Thyroid gland (tissue), 4 donors: ENCODE measurements around the gene LRP2BP. TPM values are rescaled to one million over a fixed set of nuclear protein-coding genes. Genes with fewer than 3 reads are reported as not detected.
"Not testable (repeated sequence)": the region's sequence is repeated elsewhere in the genome, so short reads cannot be mapped to it uniquely, and the experiment has no call there.

Experiments used
- DNase-seq, 2 donors: peaks; one replicate each; pipeline ENCODE4 v3.0.0-alpha.2; 2019
- H3K27ac ChIP-seq, 3 donors: fragments of 200-600 bp; sonication (generic); 1 replicate in 2 of 3; 2 replicates in 1 of 3; pipeline ENCODE4 v1.5.1; 2016 to 2019; ENCODE audit warnings: mild to moderate bottlenecking in 1 of 3, moderate library complexity in 1 of 3
- H3K27me3 ChIP-seq: fragments of 200-600 bp; sonication (generic); one replicate; pipeline ENCODE4 v1.5.1; 2019
- H3K36me3 ChIP-seq, 2 donors: fragments of 200-600 bp; sonication (generic); one replicate each; pipeline ENCODE4 v1.5.1; 2016 to 2019
- H3K4me1 ChIP-seq, 2 donors: fragments of 200-600 bp; sonication (generic); one replicate each; pipeline ENCODE4 v1.5.1; 2017 to 2019
- H3K4me3 ChIP-seq, 3 donors: fragments of 200-600 bp; sonication (generic); replicated peaks in 1 of 3; 1 replicate in 2 of 3; 2 replicates in 1 of 3; pipeline ENCODE4 v1.5.1; 2016; ENCODE audit warnings: mild to moderate bottlenecking in 1 of 3
- H3K9me3 ChIP-seq: fragments of 200-600 bp; sonication (generic); one replicate; pipeline ENCODE4 v1.5.1; 2017
- POLR2A ChIP-seq, 2 donors: fragments of 450-650 bp; IDR thresholded peaks; one replicate each; pipeline ENCODE4 v1.6.1; 2017; ENCODE audit warnings: antibody characterized with exemption in 2 of 2, mild to moderate bottlenecking in 2 of 2, moderate library complexity in 1 of 2
- WGBS, 2 donors: methylation state at CpG; one replicate each; pipeline ENCODE4 v1.1.5; 2017; 5-methylcytosine and 5-hydroxymethylcytosine counted together
- intact Hi-C: fragments of 100-400 bp; cut with DNase I; formaldehyde crosslinking; loops from one replicate; pipeline ENCODE4 v1.15.1; 2023
- total RNA-seq, 4 donors: library from RNA; depleted of rRNA; stranded (reverse); fragments of >200 nt; gene quantifications; one replicate each; pipeline ENCODE4 v1.2.3, GENCODE V29; 2016
- TF ChIP-seq, protein P1 (sequence below), 6 experiments: fragments of 200-600 bp in 3 of 6; fragments of 450-650 bp in 3 of 6; sonication (generic) in 3 of 6; IDR thresholded peaks; one replicate each; pipeline ENCODE4 v1.5.1; 2016 to 2019; ENCODE audit warnings: antibody characterized with exemption in 6 of 6, mild to moderate bottlenecking in 2 of 6, inconsistent platforms in 1 of 6, moderate library complexity in 1 of 6

LRP2BP gene
- total RNA-seq, 4 donors from 2014 or later: 1.4 to 3.1 (median 2.3) TPM

DNA sequence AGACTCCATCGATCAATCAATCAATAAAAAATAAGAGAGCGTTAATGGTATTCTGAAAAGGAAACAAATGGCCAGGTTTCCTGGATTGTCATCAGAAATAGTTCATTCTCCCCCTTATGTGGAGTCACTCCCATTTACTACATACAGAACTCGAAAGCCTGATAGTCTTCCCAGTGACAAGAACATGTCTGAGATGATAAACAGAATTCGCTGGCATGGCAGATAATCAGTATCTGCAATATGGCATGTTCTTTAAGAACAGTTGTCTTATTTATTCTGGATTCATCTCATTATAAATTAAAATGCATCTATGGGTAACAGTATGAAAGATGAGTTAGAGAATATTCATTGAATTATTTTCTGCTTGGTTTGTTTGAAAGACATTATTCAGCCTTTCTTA, 61.4 kb downstream of the LRP2BP start:
- 95 to 99% methylated on average over 4 of the region's 4 CpGs for WGBS, 2 donors
- no peak for TF ChIP-seq POLR2A (IDR thresholded peaks at IDR 0.05)
- TF ChIP-seq, protein P1, sequence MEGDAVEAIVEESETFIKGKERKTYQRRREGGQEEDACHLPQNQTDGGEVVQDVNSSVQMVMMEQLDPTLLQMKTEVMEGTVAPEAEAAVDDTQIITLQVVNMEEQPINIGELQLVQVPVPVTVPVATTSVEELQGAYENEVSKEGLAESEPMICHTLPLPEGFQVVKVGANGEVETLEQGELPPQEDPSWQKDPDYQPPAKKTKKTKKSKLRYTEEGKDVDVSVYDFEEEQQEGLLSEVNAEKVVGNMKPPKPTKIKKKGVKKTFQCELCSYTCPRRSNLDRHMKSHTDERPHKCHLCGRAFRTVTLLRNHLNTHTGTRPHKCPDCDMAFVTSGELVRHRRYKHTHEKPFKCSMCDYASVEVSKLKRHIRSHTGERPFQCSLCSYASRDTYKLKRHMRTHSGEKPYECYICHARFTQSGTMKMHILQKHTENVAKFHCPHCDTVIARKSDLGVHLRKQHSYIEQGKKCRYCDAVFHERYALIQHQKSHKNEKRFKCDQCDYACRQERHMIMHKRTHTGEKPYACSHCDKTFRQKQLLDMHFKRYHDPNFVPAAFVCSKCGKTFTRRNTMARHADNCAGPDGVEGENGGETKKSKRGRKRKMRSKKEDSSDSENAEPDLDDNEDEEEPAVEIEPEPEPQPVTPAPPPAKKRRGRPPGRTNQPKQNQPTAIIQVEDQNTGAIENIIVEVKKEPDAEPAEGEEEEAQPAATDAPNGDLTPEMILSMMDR (IDR thresholded peaks at IDR 0.05): no peak
- H3K27ac ChIP-seq: no peak overlapping the region

DNA sequence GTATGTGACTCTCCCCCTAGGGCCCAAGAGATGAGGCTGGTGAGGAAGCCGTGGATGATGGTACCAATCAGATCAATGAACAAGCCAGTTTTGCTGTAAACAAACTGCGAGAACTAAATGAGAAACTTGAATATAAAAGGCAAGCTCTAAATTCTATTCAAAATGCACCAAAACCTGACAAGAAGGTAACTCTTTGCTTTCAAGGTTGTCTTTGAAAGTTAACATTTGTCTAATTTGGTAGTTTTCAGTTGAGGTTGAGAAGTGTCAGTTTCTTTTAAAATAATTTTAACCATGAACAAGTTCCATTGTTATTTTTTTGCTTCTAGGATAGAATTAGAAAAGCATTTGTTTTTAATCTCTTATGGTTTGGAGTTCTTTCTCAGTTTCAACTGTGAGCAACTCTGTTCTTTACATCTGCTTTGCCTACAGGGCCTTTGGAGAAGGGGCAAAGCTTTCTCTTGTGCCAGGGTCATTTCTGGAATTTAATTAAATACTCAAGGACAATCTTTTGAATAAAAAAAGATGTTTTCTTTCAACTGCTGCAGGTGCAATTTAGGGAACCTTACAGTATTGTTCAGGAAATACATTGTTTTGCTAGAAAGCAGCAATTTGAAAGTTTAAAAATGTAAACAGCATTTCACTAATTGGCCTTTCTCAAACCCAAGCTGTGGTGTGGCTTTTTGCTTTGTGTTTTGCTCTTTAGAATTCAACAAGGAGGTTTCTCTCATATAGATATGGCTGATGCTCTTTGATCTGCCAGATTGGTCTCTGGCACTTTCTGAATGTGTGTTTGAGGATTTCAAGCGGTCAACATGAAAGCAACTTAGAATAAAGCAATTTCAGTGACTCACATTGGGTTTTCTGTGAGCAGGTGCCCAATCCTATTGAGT, 62.9 kb downstream of the LRP2BP start:
- 97 to 98% methylated on average over 3 of the region's 3 CpGs for WGBS, 2 donors
- TF ChIP-seq POLR2A (IDR thresholded peaks at IDR 0.05): no peak
- TF ChIP-seq, protein P1 (IDR thresholded peaks at IDR 0.05): no peak
- H3K27me3 ChIP-seq: no peaks in the 10 kb centered on the region
- no peak overlapping the region for H3K27ac ChIP-seq
- H3K4me3 ChIP-seq: no peak overlapping the region
- no peak for DNase-seq
- intact Hi-C loops: no loop called here
- no peaks in the 10 kb centered on the region for H3K36me3 ChIP-seq
- H3K4me1 ChIP-seq: no peaks in the 10 kb centered on the region
- no peaks in the 10 kb centered on the region for H3K9me3 ChIP-seq

More for the DNA sequence above, 61.4 kb downstream of the LRP2BP start:
- Histone ChIP-seq H3K4me1 (no peaks in the 10 kb centered on the region), H3K36me3 (no peaks in the 10 kb centered on the region), H3K4me3 (no peak overlapping the region), H3K27me3 (no peaks in the 10 kb centered on the region), H3K9me3 (no peaks in the 10 kb centered on the region)
- DNase-seq: no peak
- intact Hi-C loops: no loop called here

DNA sequence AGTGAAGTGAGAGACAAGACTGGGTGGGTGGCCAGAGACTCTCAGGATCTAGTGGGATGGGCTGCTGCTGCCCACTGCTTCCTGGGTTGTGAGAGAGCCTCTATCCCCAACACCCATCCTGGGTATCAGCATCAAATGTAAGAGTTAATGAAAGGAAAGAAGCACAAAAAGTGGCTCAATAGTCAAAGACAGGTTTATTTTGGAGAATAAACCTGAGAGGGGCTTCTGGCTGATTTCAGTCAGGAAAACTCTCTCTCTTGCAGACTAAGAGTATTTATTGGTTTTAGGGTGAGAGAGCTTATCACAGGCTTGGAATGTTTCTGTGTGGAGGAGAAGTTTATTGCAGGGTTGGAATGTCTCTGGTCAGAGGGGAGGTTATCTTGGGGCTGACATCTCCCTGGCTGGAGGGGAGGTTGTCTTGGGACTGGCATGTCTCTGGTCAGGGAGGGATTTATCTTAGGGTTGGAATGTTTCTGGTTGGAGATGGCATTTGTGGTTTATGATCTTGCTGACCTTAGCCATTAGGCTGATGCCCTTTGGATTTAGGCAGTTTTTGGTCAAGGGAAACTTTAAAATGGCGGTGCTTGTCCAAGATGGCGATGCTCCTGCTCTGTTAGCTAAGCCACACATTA, 65.7 kb downstream of the LRP2BP start:
- intact Hi-C loops, H3K27me3 ChIP-seq, H3K36me3 ChIP-seq, H3K27ac ChIP-seq, H3K9me3 ChIP-seq, DNase-seq, H3K4me3 ChIP-seq: not testable (repeated sequence)
- 98 to 100% methylated on average over 2 of the region's 2 CpGs for WGBS, 2 donors
- peaks cover 7 to 11% of the 10 kb centered on the region in 2 donors for H3K4me1 ChIP-seq

DNA sequence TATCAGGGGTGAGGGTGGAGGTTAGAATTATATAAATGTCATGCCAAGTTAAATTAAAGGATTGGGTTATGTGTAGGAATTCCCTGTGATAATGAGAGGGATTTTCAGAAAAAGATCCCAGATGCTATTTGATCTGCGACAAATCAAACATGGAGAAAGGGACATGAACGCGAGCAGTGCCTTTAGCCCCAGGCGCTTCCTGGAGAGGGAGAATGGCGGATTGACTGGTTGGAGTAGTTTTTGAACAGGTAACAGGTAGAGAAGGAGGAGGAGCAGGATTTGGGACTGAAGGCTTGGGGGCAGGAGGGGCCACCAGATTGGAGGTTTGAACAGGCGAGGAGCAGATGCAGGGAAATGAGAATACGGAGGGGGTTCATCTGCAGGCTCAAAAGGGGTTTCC, 67.1 kb downstream of the LRP2BP start:
- Histone ChIP-seq H3K27ac (no peak overlapping the region), H3K4me1 (peaks cover 7 to 11% of the 10 kb centered on the region in 2 donors), H3K36me3 (no peaks in the 10 kb centered on the region), H3K27me3 (no peaks in the 10 kb centered on the region), H3K4me3 (no peak overlapping the region), H3K9me3 (no peaks in the 10 kb centered on the region)
- DNase-seq: no peak
- intact Hi-C loops: no loop called here
- TF ChIP-seq POLR2A (IDR thresholded peaks at IDR 0.05): no peak
- TF ChIP-seq, protein P1 (IDR thresholded peaks at IDR 0.05): no peak
- 95 to 97% methylated on average over 7 of the region's 7 CpGs for WGBS, 2 donors

DNA sequence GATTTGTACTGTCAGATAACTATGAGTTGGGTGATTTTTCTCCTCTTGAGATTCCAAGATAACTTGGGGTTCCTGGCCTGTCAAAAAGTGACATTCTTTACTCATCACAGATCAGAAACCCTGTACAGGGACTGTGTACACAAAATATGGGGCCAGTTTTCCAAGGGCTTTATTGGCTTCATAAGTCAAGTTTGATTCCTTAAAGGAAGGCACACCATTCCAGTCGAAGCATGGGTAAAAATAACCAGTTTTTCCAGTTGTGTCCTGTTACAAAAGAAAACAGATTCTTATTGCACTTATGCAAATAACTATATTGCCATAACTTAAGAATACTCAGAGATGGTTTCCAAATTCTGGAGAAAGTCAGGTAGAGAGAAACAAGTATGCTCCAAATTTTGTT, 70.0 kb downstream of the LRP2BP start:
- 23 to 31% methylated on average over 1 of the region's 1 CpG for WGBS, 2 donors
- intact Hi-C loops, H3K4me3 ChIP-seq, H3K9me3 ChIP-seq, H3K36me3 ChIP-seq, H3K27me3 ChIP-seq, DNase-seq: not testable (repeated sequence)
- Histone ChIP-seq H3K4me1 (peaks cover 7 to 11% of the 10 kb centered on the region in 2 donors), H3K27ac (peak overlapping the region in 2 of 3 donors; percentile 24 to 50)

DNA sequence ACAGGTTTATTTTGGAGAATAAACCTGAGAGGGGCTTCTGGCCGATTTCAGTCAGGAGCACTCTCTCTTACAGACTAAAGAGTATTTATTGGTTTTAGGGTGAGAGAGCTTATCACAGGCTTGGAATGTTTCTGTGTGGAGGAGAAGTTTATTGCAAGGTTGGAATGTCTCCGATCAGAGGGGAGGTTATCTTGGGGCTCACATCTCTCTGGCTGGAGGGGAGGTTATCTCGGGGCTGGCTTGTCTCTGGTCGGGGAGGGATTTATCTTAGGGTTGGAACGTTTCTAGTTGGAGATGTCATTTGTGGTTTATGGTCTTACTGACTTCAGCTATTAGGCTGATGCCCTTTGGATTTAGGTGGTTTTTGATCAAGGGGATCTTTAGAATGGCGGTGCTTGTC, 71.4 kb downstream of the LRP2BP start:
- H3K27ac ChIP-seq, H3K9me3 ChIP-seq, H3K4me3 ChIP-seq, DNase-seq, H3K36me3 ChIP-seq, H3K27me3 ChIP-seq, intact Hi-C loops: not testable (repeated sequence)
- 91 to 96% methylated on average over 6 of the region's 6 CpGs for WGBS, 2 donors
- peaks cover 7 to 11% of the 10 kb centered on the region in 2 donors for H3K4me1 ChIP-seq
